ENCODE results near the gene DDC. TPM values are rescaled to one million over a fixed set of nuclear protein-coding genes. Genes with fewer than 3 reads are reported as not detected.

The DDC gene
- total and polyA plus RNA-seq, 4 donors, result 27.2 to 74.9 (median 58.6) TPM

DNA sequence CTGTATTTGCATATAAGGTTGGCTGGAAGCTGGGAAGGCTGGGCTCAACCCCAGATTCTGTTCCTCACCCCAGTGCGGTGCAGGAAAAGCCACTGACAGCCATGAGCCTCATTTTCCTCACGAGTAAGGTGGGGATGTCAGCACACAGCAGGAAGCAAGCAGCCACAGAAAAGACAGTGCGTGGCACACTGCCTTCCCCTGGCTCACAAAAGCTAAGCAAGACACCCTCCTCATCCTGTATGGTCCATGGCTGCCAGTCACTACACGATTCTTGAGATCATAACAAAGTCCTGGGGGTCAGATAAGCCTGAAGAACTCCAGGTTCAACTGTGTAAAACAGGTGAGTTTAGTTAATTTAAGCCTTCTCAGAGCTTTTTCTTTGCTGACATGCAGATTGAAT, 28.9 kb upstream of the DDC start:
- no peaks in the 10 kb centered on the region for H3K4me1 ChIP-seq (ENCODE audit: control insufficient read depth in 4 of 4, insufficient read depth in 4 of 4, low read length in 3 of 4)
- TF ChIP-seq SP1 (IDR thresholded peaks at IDR 0.05) (no peak), HNF4G (IDR thresholded peaks at IDR 0.05) (no peak), RAD21 (IDR thresholded peaks at IDR 0.05) (no peak), EGR1 (IDR thresholded peaks at IDR 0.05; ENCODE audit: low read depth in 2 of 2) (no peak), YY1 (IDR thresholded peaks at IDR 0.05) (no peak), TAF1 (conservative IDR thresholded peaks at IDR 0.05) (no peak), FOXA2 (IDR thresholded peaks at IDR 0.05) (no peak), NR2F2 (IDR thresholded peaks at IDR 0.05) (no peak), GABPA (IDR thresholded peaks at IDR 0.05 in 1 of 2, conservative IDR thresholded peaks at IDR 0.05 in 1 of 2) (no peak)
- TF ChIP-seq, protein P1, sequence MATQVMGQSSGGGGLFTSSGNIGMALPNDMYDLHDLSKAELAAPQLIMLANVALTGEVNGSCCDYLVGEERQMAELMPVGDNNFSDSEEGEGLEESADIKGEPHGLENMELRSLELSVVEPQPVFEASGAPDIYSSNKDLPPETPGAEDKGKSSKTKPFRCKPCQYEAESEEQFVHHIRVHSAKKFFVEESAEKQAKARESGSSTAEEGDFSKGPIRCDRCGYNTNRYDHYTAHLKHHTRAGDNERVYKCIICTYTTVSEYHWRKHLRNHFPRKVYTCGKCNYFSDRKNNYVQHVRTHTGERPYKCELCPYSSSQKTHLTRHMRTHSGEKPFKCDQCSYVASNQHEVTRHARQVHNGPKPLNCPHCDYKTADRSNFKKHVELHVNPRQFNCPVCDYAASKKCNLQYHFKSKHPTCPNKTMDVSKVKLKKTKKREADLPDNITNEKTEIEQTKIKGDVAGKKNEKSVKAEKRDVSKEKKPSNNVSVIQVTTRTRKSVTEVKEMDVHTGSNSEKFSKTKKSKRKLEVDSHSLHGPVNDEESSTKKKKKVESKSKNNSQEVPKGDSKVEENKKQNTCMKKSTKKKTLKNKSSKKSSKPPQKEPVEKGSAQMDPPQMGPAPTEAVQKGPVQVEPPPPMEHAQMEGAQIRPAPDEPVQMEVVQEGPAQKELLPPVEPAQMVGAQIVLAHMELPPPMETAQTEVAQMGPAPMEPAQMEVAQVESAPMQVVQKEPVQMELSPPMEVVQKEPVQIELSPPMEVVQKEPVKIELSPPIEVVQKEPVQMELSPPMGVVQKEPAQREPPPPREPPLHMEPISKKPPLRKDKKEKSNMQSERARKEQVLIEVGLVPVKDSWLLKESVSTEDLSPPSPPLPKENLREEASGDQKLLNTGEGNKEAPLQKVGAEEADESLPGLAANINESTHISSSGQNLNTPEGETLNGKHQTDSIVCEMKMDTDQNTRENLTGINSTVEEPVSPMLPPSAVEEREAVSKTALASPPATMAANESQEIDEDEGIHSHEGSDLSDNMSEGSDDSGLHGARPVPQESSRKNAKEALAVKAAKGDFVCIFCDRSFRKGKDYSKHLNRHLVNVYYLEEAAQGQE (IDR thresholded peaks at IDR 0.05), result no peak
- TF ChIP-seq, protein P2, sequence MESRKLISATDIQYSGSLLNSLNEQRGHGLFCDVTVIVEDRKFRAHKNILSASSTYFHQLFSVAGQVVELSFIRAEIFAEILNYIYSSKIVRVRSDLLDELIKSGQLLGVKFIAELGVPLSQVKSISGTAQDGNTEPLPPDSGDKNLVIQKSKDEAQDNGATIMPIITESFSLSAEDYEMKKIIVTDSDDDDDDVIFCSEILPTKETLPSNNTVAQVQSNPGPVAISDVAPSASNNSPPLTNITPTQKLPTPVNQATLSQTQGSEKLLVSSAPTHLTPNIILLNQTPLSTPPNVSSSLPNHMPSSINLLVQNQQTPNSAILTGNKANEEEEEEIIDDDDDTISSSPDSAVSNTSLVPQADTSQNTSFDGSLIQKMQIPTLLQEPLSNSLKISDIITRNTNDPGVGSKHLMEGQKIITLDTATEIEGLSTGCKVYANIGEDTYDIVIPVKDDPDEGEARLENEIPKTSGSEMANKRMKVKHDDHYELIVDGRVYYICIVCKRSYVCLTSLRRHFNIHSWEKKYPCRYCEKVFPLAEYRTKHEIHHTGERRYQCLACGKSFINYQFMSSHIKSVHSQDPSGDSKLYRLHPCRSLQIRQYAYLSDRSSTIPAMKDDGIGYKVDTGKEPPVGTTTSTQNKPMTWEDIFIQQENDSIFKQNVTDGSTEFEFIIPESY (IDR thresholded peaks at IDR 0.05), result no peak
- TF ChIP-seq, protein P3, sequence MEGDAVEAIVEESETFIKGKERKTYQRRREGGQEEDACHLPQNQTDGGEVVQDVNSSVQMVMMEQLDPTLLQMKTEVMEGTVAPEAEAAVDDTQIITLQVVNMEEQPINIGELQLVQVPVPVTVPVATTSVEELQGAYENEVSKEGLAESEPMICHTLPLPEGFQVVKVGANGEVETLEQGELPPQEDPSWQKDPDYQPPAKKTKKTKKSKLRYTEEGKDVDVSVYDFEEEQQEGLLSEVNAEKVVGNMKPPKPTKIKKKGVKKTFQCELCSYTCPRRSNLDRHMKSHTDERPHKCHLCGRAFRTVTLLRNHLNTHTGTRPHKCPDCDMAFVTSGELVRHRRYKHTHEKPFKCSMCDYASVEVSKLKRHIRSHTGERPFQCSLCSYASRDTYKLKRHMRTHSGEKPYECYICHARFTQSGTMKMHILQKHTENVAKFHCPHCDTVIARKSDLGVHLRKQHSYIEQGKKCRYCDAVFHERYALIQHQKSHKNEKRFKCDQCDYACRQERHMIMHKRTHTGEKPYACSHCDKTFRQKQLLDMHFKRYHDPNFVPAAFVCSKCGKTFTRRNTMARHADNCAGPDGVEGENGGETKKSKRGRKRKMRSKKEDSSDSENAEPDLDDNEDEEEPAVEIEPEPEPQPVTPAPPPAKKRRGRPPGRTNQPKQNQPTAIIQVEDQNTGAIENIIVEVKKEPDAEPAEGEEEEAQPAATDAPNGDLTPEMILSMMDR (IDR thresholded peaks at IDR 0.05; ENCODE audit: low read depth, low read length, missing input control), result no peak
- TF ChIP-seq, protein P4, sequence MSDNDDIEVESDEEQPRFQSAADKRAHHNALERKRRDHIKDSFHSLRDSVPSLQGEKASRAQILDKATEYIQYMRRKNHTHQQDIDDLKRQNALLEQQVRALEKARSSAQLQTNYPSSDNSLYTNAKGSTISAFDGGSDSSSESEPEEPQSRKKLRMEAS (IDR thresholded peaks at IDR 0.05), result no peak
- TF ChIP-seq, protein P5, sequence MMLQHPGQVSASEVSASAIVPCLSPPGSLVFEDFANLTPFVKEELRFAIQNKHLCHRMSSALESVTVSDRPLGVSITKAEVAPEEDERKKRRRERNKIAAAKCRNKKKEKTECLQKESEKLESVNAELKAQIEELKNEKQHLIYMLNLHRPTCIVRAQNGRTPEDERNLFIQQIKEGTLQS (IDR thresholded peaks at IDR 0.05), result no peak
- no peak overlapping the region for H3K9ac ChIP-seq (ENCODE audit: low read depth in 1 of 2, low read length in 2 of 2)
- H3K27me3 ChIP-seq (ENCODE audit: control insufficient read depth in 4 of 4, insufficient read depth in 4 of 4, low read length in 3 of 4), result no peaks in the 10 kb centered on the region
- 91% methylated on average over 4 of the region's 4 CpGs for WGBS
- H3K9me3 ChIP-seq (ENCODE audit: control insufficient read depth in 4 of 4, low read length in 3 of 4), result no peaks in the 10 kb centered on the region
- no peak overlapping the region for H3K4me3 ChIP-seq (ENCODE audit: low read depth in 1 of 3, low read length in 3 of 3)
- H3K27ac ChIP-seq (ENCODE audit: low read depth in 1 of 2, low read length in 2 of 2), result no peak overlapping the region
- peaks cover 0 to 33% (median 27%) of the 10 kb centered on the region in 4 donors for H3K36me3 ChIP-seq (ENCODE audit: control insufficient read depth in 4 of 4, insufficient read depth in 3 of 4, low read depth in 1 of 4, low read length in 3 of 4)
- no peak for DNase-seq (ENCODE audit: low spot score)

DNA sequence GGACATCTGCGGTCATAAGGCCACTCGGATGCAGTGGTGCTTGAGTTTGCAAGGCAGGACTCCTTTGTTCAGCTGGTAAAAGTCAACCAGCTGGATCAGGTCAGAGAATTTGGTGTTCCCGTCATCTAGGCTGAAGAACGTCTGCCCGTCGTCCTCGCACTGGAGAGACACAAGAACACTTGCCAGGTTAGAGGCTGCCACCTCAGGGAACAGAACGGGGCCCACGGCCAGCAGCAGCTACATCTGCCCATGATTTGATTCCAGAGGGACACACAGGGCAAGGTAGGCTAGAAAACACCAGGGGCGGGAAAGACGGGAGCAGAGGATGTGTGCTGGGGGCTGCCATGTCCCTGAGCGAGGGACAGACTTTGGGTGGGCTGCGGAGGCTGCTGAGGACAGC, 27.7 kb upstream of the DDC start:
- no peaks in the 10 kb centered on the region for H3K27me3 ChIP-seq (ENCODE audit: control insufficient read depth in 4 of 4, insufficient read depth in 4 of 4, low read length in 3 of 4)
- DNase-seq (ENCODE audit: low spot score), result no peak
- WGBS, result 95% methylated on average over 13 of the region's 13 CpGs
- H3K4me1 ChIP-seq (ENCODE audit: control insufficient read depth in 4 of 4, insufficient read depth in 4 of 4, low read length in 3 of 4), result no peaks in the 10 kb centered on the region
- H3K4me3 ChIP-seq (ENCODE audit: low read depth in 1 of 3, low read length in 3 of 3), result no peak overlapping the region
- H3K9me3 ChIP-seq (ENCODE audit: control insufficient read depth in 4 of 4, low read length in 3 of 4), result no peaks in the 10 kb centered on the region
- peaks cover 0 to 25% (median 20%) of the 10 kb centered on the region in 4 donors for H3K36me3 ChIP-seq (ENCODE audit: control insufficient read depth in 4 of 4, insufficient read depth in 3 of 4, low read depth in 1 of 4, low read length in 3 of 4)
- H3K9ac ChIP-seq (ENCODE audit: low read depth in 1 of 2, low read length in 2 of 2), result no peak overlapping the region
- H3K27ac ChIP-seq (ENCODE audit: low read depth in 1 of 2, low read length in 2 of 2), result no peak overlapping the region
- TF ChIP-seq JUND (IDR thresholded peaks at IDR 0.05), result no peak
- no peak for TF ChIP-seq HNF4A (conservative IDR thresholded peaks at IDR 0.05)
- TF ChIP-seq, protein P4 (IDR thresholded peaks at IDR 0.05), result no peak
- no peak for TF ChIP-seq YY1 (IDR thresholded peaks at IDR 0.05)
- no peak for TF ChIP-seq SP1 (IDR thresholded peaks at IDR 0.05)
- no peak for TF ChIP-seq TAF1 (conservative IDR thresholded peaks at IDR 0.05)
- TF ChIP-seq RXRA (IDR thresholded peaks at IDR 0.05), result no peak
- no peak for TF ChIP-seq FOXA2 (IDR thresholded peaks at IDR 0.05)
- no peak for TF ChIP-seq EGR1 (IDR thresholded peaks at IDR 0.05; ENCODE audit: low read depth in 2 of 2)
- no peak for TF ChIP-seq GABPA (IDR thresholded peaks at IDR 0.05 in 1 of 2, conservative IDR thresholded peaks at IDR 0.05 in 1 of 2)
- no peak for TF ChIP-seq RAD21 (IDR thresholded peaks at IDR 0.05)
- TF ChIP-seq, protein P1 (IDR thresholded peaks at IDR 0.05), result no peak
- TF ChIP-seq HNF4G (IDR thresholded peaks at IDR 0.05), result no peak
- TF ChIP-seq NR2F2 (IDR thresholded peaks at IDR 0.05), result no peak
